Transverse colon (tissue), 4 donors: ENCODE results near the gene RNU6-1. TPM values are rescaled to one million over a fixed set of nuclear protein-coding genes. Genes with fewer than 3 reads are reported as not detected.

Experiments
- DNase-seq: peaks from one replicate; pipeline ENCODE4 v3.0.0-alpha.2; 2019
- H3K27ac ChIP-seq, 4 donors: fragments of 200-600 bp; sonication (generic); 2 replicates each; pipeline ENCODE4 v1.5.1; 2016 to 2018; ENCODE audit warnings: inconsistent platforms in 4 of 4
- H3K27me3 ChIP-seq: fragments of 200-600 bp; sonication (generic); 2 replicates; pipeline ENCODE4 v1.5.1; 2017; ENCODE audit warnings: inconsistent platforms
- H3K36me3 ChIP-seq, 4 donors: fragments of 200-600 bp; sonication (generic); 2 replicates each; pipeline ENCODE4 v1.5.1; 2017 to 2019; ENCODE audit warnings: inconsistent platforms in 4 of 4
- H3K4me1 ChIP-seq, 4 donors: fragments of 200-600 bp; sonication (generic); 2 replicates each; pipeline ENCODE4 v1.5.1; 2017 to 2020; ENCODE audit warnings: inconsistent platforms in 4 of 4
- H3K4me3 ChIP-seq, 4 donors: fragments of 200-600 bp; sonication (generic); 1 replicate in 1 of 4; 2 replicates in 3 of 4; pipeline versions ENCODE4 v1.5.1 to v1.6.1; 2017 to 2019; ENCODE audit warnings: inconsistent platforms in 4 of 4
- H3K9me3 ChIP-seq, 2 donors: fragments of 200-600 bp; sonication (generic); 2 replicates each; pipeline ENCODE4 v1.5.1; 2017 to 2019; ENCODE audit warnings: inconsistent platforms in 2 of 2
- CTCF ChIP-seq, 5 experiments: fragments of 200-600 bp in 3 of 5; fragments of 450-650 bp in 2 of 5; sonication (generic) in 3 of 5; IDR thresholded peaks; 1 replicate in 2 of 5; 2 replicates in 3 of 5; pipeline ENCODE4 v1.5.1; 2016 to 2017; ENCODE audit warnings: antibody characterized with exemption in 5 of 5, inconsistent platforms in 3 of 5, mild to moderate bottlenecking in 2 of 5, moderate library complexity in 1 of 5
- EP300 ChIP-seq: sonication (generic); formaldehyde crosslinking; IDR thresholded peaks from one replicate; pipeline ENCODE4 v1.6.1; 2017; ENCODE audit warnings: antibody characterized with exemption, low read depth
- POLR2A ChIP-seq: fragments of 450-650 bp; IDR thresholded peaks from one replicate; pipeline ENCODE4 v1.6.1; 2016; ENCODE audit warnings: antibody characterized with exemption, mild to moderate bottlenecking, moderate library complexity
- POLR2AphosphoS5 ChIP-seq, 3 donors: sonication (generic); formaldehyde crosslinking; IDR thresholded peaks; one replicate each; pipeline ENCODE4 v1.6.1; 2016; ENCODE audit warnings: antibody characterized with exemption in 3 of 3
- WGBS, 2 donors: methylation state at CpG; one replicate each; pipeline ENCODE4 v1.1.5; 2018; ENCODE audit warnings: low coverage in 1 of 2; 5-methylcytosine and 5-hydroxymethylcytosine counted together
- in situ Hi-C, 4 donors: fragments of 200-750 bp; cut with MboI; loops; one replicate each; pipeline versions ENCODE4 v1.15.0 to v1.15.1; 2017; ENCODE audit warnings: low sequenced_read_pairs in 3 of 4, low pct_ligation_motif_present in 1 of 4, low pct_unique_long_range_greater_than_20kb in 1 of 4
- intact Hi-C: fragments of 100-400 bp; cut with DNase I; formaldehyde crosslinking; loops from one replicate; pipeline ENCODE4 v1.15.1; 2023; ENCODE audit warnings: low total_unique reads
- total RNA-seq, 4 donors: library from RNA; depleted of rRNA; stranded (reverse); fragments of >200 nt; gene quantifications; one replicate each; pipeline ENCODE4 v1.1.0, GENCODE V29; 2016

Gene RNU6-1
- total RNA-seq, 4 donors from 2014 or later: not detected

- intact Hi-C loops (no loop called here), in situ Hi-C loops (loop anchor here in 1 of 4 donors (25.0 kb wide), 1 partner anchor 342 kb away; no protein-coding TSS in a partner anchor)
- no peak overlapping the region for H3K27ac ChIP-seq
- WGBS, 2 donors: 40 to 84% methylated on average over 1 to 26 of the region's 27 CpGs
- no peak overlapping the region for H3K4me3 ChIP-seq
- DNase-seq: no peak
- no peaks in the 10 kb centered on the region for H3K9me3 ChIP-seq
- no peaks in the 10 kb centered on the region for H3K27me3 ChIP-seq
- H3K4me1 ChIP-seq: no peaks in the 10 kb centered on the region
- no peak for TF ChIP-seq EP300
- no peak for TF ChIP-seq CTCF (IDR thresholded peaks at IDR 0.05)
- TF ChIP-seq POLR2AphosphoS5 (IDR thresholded peaks at IDR 0.05): no peak
- no peak for TF ChIP-seq POLR2A
- H3K36me3 ChIP-seq: no peaks in the 10 kb centered on the region
Measured at GRCh38 chr15:67803996-67804843, 35.6 kb downstream of the RNU6-1 start.

- DNase-seq: no peak
- H3K27ac ChIP-seq: no peak overlapping the region
Measured at GRCh38 chr15:67803299-67803698, 36.5 kb downstream of the RNU6-1 start.

GRCh38 chr15:67801926-67802914, 37.6 kb downstream of the RNU6-1 start:
- in situ Hi-C loops: loop anchor here in 1 of 4 donors (25.0 kb wide), 1 partner anchor 340 kb away; no protein-coding TSS in a partner anchor
- TF ChIP-seq POLR2A (no peak), EP300 (no peak), CTCF (IDR thresholded peaks at IDR 0.05) (no peak), POLR2AphosphoS5 (IDR thresholded peaks at IDR 0.05) (no peak)
- Histone ChIP-seq H3K27ac (no peak overlapping the region), H3K27me3 (no peaks in the 10 kb centered on the region), H3K9me3 (no peaks in the 10 kb centered on the region), H3K4me3 (no peak overlapping the region), H3K36me3 (no peaks in the 10 kb centered on the region), H3K4me1 (no peaks in the 10 kb centered on the region)
- intact Hi-C loops: no loop called here
- DNase-seq: no peak
- WGBS, 2 donors: 85 to 93% methylated on average over 3 to 19 of the region's 19 CpGs

More at GRCh38 chr15:67803299-67803698, 36.5 kb downstream of the RNU6-1 start:
- H3K36me3 ChIP-seq: no peaks in the 10 kb centered on the region
- no peaks in the 10 kb centered on the region for H3K27me3 ChIP-seq
- intact Hi-C loops: no loop called here
- no peaks in the 10 kb centered on the region for H3K9me3 ChIP-seq
- 83 to 100% methylated on average over 1 to 3 of the region's 3 CpGs for WGBS, 2 donors
- H3K4me3 ChIP-seq: no peak overlapping the region
- H3K4me1 ChIP-seq: no peaks in the 10 kb centered on the region
- in situ Hi-C loops: loop anchor here in 1 of 4 donors (25.0 kb wide), 1 partner anchor 341 kb away; no protein-coding TSS in a partner anchor
- TF ChIP-seq POLR2AphosphoS5 (IDR thresholded peaks at IDR 0.05) (no peak), CTCF (IDR thresholded peaks at IDR 0.05) (no peak), EP300 (no peak), POLR2A (no peak)

GRCh38 chr15:67801142-67801541, 38.7 kb downstream of the RNU6-1 start:
- no peak overlapping the region for H3K27ac ChIP-seq
- DNase-seq: no peak
- H3K9me3 ChIP-seq: no peaks in the 10 kb centered on the region
- TF ChIP-seq POLR2AphosphoS5 (IDR thresholded peaks at IDR 0.05) (no peak), POLR2A (no peak), EP300 (no peak), CTCF (IDR thresholded peaks at IDR 0.05) (no peak)
- WGBS, 2 donors: 94% methylated on average over 2 of the region's 2 CpGs; no CpG with 5 or more reads in 1 of the 2 donors
- no peaks in the 10 kb centered on the region for H3K36me3 ChIP-seq
- H3K27me3 ChIP-seq: no peaks in the 10 kb centered on the region
- in situ Hi-C loops (loop anchor here in 1 of 4 donors (25.0 kb wide), 1 partner anchor 339 kb away; no protein-coding TSS in a partner anchor), intact Hi-C loops (no loop called here)
- H3K4me3 ChIP-seq: no peak overlapping the region
- H3K4me1 ChIP-seq: no peaks in the 10 kb centered on the region
